Upper lobe of left lung (tissue), 4 donors: ENCODE results near the gene RIMS4.

ENCODE experiments used
- CTCF ChIP-seq, 6 experiments: fragments of 450-650 bp in 4 of 6; fragments of 200-600 bp in 2 of 6; sonication (generic) in 2 of 6; IDR thresholded peaks; one replicate each; pipeline ENCODE4 v1.5.1; 2016 to 2019; ENCODE audit warnings: antibody characterized with exemption in 6 of 6
- EP300 ChIP-seq, 4 donors: sonication (generic); formaldehyde crosslinking; IDR thresholded peaks; one replicate each; pipeline ENCODE4 v1.5.1; 2017; ENCODE audit warnings: antibody characterized with exemption in 4 of 4, control low read depth in 2 of 4
- POLR2A ChIP-seq, 4 donors: fragments of 450-650 bp; IDR thresholded peaks; one replicate each; pipeline ENCODE4 v1.5.1; 2016 to 2017; ENCODE audit warnings: antibody characterized with exemption in 4 of 4, mild to moderate bottlenecking in 2 of 4
- POLR2AphosphoS5 ChIP-seq, 2 donors: sonication (generic); formaldehyde crosslinking; IDR thresholded peaks; one replicate each; pipeline ENCODE4 v1.5.1; 2017; ENCODE audit warnings: antibody characterized with exemption in 2 of 2

GRCh38 chr20:44731657-44732056 lies 78.7 kb downstream of the RIMS4 start:
- TF ChIP-seq CTCF (IDR thresholded peaks at IDR 0.05), result no peak
- no peak for TF ChIP-seq POLR2A (IDR thresholded peaks at IDR 0.05)
- TF ChIP-seq EP300 (IDR thresholded peaks at IDR 0.05), result no peak
- no peak for TF ChIP-seq POLR2AphosphoS5 (IDR thresholded peaks at IDR 0.05)
